Parathyroid adenoma (tissue), 2 donors: Measurements from ENCODE around the gene LMBR1.
"Not testable (repeated sequence)": the region's sequence is repeated elsewhere in the genome, so short reads cannot be mapped to it uniquely, and the experiment has no call there.

Source experiments
- H2AFZ ChIP-seq: fragments of 300-600 bp; sonication (generic); one replicate; pipeline ENCODE4 v1.7.0; 2017; ENCODE audit warnings: antibody characterized with exemption, mild to moderate bottlenecking
- H3K27ac ChIP-seq: fragments of 300-600 bp; sonication (generic); one replicate; pipeline ENCODE4 v1.7.0; 2017
- H3K27me3 ChIP-seq: fragments of 300-600 bp; sonication (generic); one replicate; pipeline ENCODE4 v1.7.0; 2017; ENCODE audit warnings: low read length; ENCODE audit not compliant: control insufficient read depth, insufficient read depth
- H3K36me3 ChIP-seq: fragments of 300-600 bp; sonication (generic); one replicate; pipeline ENCODE4 v1.7.0; 2017; ENCODE audit warnings: low read length; ENCODE audit not compliant: control insufficient read depth, insufficient read depth
- H3K4me1 ChIP-seq: fragments of 300-600 bp; sonication (generic); one replicate; pipeline ENCODE4 v1.7.0; 2017; ENCODE audit warnings: control low read depth
- H3K4me2 ChIP-seq: fragments of 300-600 bp; sonication (generic); one replicate; pipeline ENCODE4 v1.7.0; 2017; ENCODE audit warnings: low read length
- H3K4me3 ChIP-seq: fragments of 300-600 bp; sonication (generic); one replicate; pipeline ENCODE4 v1.7.0; 2017; ENCODE audit warnings: low read depth, low read length
- H3K79me2 ChIP-seq: fragments of 300-600 bp; sonication (generic); one replicate; pipeline ENCODE4 v1.7.0; 2017; ENCODE audit warnings: control low read depth
- H3K9ac ChIP-seq: fragments of 300-600 bp; sonication (generic); one replicate; pipeline ENCODE4 v1.7.0; 2017; ENCODE audit warnings: mild to moderate bottlenecking
- H3K9me3 ChIP-seq: fragments of 300-600 bp; sonication (generic); one replicate; pipeline ENCODE4 v1.7.0; 2017; ENCODE audit warnings: low read length; ENCODE audit not compliant: control insufficient read depth
- TF ChIP-seq, protein P1 (sequence below): fragments of 300-600 bp; sonication (generic); IDR thresholded peaks from one replicate; pipeline ENCODE4 v1.7.0; 2017; ENCODE audit warnings: antibody characterized with exemption, mild to moderate bottlenecking
- donor health status: primary hyperparathyroidism.

Gene LMBR1

DNA sequence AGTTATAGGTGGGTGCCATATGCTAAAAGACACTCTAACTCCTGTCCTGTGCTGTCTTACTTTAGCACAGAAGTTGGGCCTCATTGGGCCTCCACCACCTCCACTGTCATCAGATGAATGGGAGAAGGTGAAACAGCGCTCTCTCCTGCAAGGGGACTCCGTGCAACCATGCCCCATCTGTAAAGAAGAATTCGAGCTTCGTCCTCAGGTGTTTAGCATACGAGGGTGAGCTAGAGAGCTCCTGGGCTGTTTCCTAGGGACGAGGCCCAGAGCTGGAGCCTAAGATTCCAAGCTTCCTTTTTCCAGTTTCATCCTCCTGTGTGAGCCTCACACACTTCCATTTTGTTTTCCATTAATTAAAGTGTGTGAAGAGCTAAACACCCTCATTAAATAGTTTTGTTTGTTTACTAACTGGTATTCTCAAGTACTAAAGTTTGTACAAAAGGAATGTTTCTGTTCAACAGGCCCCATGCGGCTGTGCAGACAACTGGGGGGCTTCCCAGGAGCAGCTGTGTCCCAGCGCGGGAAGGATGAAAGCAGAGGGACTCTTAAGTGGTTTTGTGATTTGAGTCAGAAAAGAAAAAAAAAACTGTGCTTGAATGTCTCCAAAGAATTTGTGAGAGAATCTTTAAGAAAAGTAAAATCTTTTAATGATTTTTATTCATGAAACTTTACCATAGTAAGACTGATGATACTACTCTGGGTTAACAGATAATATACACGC is 238.3 kb downstream of the LMBR1 start:
- no peak overlapping the region for H3K4me2 ChIP-seq
- H2AFZ ChIP-seq = no peak overlapping the region
- H3K27me3 ChIP-seq = no peaks in the 10 kb centered on the region
- no peak overlapping the region for H3K27ac ChIP-seq
- no peak overlapping the region for H3K9ac ChIP-seq
- TF ChIP-seq, protein P1, sequence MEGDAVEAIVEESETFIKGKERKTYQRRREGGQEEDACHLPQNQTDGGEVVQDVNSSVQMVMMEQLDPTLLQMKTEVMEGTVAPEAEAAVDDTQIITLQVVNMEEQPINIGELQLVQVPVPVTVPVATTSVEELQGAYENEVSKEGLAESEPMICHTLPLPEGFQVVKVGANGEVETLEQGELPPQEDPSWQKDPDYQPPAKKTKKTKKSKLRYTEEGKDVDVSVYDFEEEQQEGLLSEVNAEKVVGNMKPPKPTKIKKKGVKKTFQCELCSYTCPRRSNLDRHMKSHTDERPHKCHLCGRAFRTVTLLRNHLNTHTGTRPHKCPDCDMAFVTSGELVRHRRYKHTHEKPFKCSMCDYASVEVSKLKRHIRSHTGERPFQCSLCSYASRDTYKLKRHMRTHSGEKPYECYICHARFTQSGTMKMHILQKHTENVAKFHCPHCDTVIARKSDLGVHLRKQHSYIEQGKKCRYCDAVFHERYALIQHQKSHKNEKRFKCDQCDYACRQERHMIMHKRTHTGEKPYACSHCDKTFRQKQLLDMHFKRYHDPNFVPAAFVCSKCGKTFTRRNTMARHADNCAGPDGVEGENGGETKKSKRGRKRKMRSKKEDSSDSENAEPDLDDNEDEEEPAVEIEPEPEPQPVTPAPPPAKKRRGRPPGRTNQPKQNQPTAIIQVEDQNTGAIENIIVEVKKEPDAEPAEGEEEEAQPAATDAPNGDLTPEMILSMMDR = no peak
- H3K9me3 ChIP-seq = no peaks in the 10 kb centered on the region
- H3K4me3 ChIP-seq = no peak overlapping the region
- H3K36me3 ChIP-seq = no peaks in the 10 kb centered on the region
- no peaks in the 10 kb centered on the region for H3K4me1 ChIP-seq
- no peaks in the 10 kb centered on the region for H3K79me2 ChIP-seq

DNA sequence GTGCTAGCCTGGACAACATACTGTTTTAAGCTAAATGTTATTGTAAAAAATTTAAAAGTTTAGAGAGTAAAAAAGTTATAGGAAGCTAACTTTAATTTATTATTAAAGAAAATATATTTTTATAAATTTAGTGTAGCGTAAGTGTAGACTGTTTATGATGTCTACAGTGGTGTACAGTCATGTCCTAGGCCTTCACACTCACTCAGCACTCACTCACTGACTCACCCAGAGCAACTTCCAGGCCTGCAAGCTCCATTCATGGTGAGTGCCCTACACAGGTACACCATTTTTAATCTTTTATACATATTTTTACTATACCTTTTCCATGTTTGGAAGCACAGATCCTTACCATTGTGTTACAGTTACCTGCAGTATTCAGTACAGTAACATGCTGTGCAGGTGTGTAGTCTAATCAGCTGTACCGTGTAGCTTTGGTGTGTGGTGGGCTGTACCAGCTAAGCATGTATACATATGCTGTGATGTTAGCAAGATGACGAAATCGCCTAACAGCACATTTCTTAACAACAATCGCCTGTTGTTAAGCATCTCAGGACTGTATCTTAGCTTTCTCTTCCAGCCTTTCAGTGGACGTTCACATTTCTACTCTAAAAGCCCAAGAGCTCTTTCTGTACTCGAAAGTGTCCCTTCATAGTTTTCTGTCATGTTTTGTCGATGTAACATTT is 240.0 kb downstream of the LMBR1 start:
- H3K4me1 ChIP-seq = no peaks in the 10 kb centered on the region
- H3K27ac ChIP-seq = no peak overlapping the region
- no peaks in the 10 kb centered on the region for H3K36me3 ChIP-seq
- no peaks in the 10 kb centered on the region for H3K27me3 ChIP-seq
- H3K79me2 ChIP-seq = no peaks in the 10 kb centered on the region
- H3K4me3 ChIP-seq = no peak overlapping the region
- H2AFZ ChIP-seq = no peak overlapping the region
- no peaks in the 10 kb centered on the region for H3K9me3 ChIP-seq
- H3K4me2 ChIP-seq = no peak overlapping the region
- H3K9ac ChIP-seq = no peak overlapping the region
- TF ChIP-seq, protein P1 = no peak

DNA sequence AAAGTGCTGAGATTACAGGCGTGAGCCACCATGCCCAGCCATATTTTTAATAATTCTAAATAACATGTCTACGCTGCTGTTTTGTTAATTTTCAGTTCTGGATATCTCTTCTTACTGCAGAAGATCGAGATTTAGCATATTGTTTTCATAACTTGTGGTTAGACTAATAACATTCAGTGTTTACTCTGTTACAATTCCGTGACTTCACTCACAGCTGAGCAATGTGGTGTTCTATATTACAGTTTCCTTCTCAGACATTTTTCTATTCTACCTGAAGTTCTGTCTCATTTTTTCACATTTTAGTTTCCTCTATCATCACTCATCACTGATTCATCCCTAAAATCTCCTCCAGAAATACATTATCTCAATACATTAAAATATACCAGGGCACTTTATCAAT is 241.5 kb downstream of the LMBR1 start:
- Histone ChIP-seq H2AFZ (no peak overlapping the region), H3K4me2 (no peak overlapping the region), H3K9ac (no peak overlapping the region), H3K27me3 (no peaks in the 10 kb centered on the region), H3K4me3 (no peak overlapping the region), H3K9me3 (no peaks in the 10 kb centered on the region), H3K27ac (no peak overlapping the region), H3K4me1 (no peaks in the 10 kb centered on the region), H3K79me2 (no peaks in the 10 kb centered on the region), H3K36me3 (no peaks in the 10 kb centered on the region)
- TF ChIP-seq, protein P1 = no peak

DNA sequence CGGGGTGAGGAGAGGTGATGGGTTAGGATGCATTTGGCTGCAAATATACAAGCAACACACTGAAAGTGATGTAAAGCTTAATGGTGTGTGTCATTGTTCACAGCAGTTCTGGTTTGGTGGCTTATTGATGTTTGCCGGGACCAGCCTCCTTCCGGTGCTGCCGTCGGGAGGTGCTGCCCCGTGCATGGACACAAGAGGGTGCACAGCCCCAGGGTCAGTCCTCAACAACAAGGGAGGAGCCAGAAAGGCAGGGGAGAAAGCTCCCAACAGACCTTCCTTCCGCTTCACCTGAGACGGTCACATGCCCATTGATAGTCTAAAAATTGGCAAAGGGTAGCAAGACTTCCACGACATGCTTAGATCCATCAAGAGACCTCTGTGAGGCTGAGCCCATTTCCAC is 242.9 kb downstream of the LMBR1 start:
- TF ChIP-seq, protein P1 = peak; percentile 42
- H3K27me3 ChIP-seq = no peaks in the 10 kb centered on the region
- H3K9ac ChIP-seq = no peak overlapping the region
- H3K36me3 ChIP-seq = no peaks in the 10 kb centered on the region
- no peak overlapping the region for H2AFZ ChIP-seq
- no peaks in the 10 kb centered on the region for H3K4me1 ChIP-seq
- H3K4me2 ChIP-seq = no peak overlapping the region
- H3K4me3 ChIP-seq = no peak overlapping the region
- H3K27ac ChIP-seq = no peak overlapping the region
- no peaks in the 10 kb centered on the region for H3K79me2 ChIP-seq
- no peaks in the 10 kb centered on the region for H3K9me3 ChIP-seq

DNA sequence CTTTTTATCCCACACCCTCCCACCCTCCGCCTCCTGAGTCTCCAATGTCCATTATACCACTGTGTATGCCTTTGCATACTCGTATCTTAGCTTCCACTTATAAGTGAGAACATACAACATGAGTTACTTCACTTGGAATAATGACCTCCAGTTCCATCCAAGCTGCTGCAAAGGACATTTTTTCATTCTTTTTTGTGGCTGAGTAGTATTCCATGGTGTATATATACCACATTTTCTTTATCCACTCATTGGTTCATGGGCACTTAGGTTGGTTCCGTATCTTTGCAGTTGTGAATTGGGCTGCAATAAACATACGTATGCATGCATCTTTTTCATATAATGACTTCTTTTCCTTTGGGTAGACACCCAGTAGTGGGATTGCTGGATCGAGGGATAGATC is 245.7 kb downstream of the LMBR1 start:
- H3K4me3 ChIP-seq, H3K4me2 ChIP-seq, H3K9ac ChIP-seq, H3K9me3 ChIP-seq, H3K4me1 ChIP-seq, H3K27ac ChIP-seq, H2AFZ ChIP-seq, H3K79me2 ChIP-seq, H3K27me3 ChIP-seq, H3K36me3 ChIP-seq: not testable (repeated sequence)
